Activated CD8-positive, alpha-beta T cell treated with anti-CD3 and anti-CD28 coated beads, Interleukin-2, amount 10 ng/mL, durations not matched to agents 7 days and 5 days (primary cell): Measurements from ENCODE around the gene FLVCR1. TPM values are rescaled to one million over a fixed set of nuclear protein-coding genes. Genes with fewer than 3 reads are reported as not detected.
"Not testable (repeated sequence)": the region's sequence is repeated elsewhere in the genome, so short reads cannot be mapped to it uniquely, and the experiment has no call there.

Source experiments
- ATAC-seq: fragments of 150-1000 bp; cut with Tn5 transposase; one replicate; pipeline ENCODE4 v1.10.0; 2021; ENCODE audit warnings: moderate library complexity
- CTCF ChIA-PET: fragments of 350-600 bp; sonication (Branson Sonifier 250); formaldehyde crosslinking; loops from one replicate; lab custom pipeline; 2021; ENCODE audit warnings: antibody characterized with exemption; lab: Charles Lee
- POLR2A ChIA-PET: fragments of 350-600 bp; sonication (Branson Sonifier 250); formaldehyde crosslinking; loops from one replicate; lab custom pipeline; 2021; ENCODE audit warnings: antibody characterized with exemption; lab: Charles Lee
- DNase-seq: peaks from one replicate; pipeline ENCODE4 v3.0.0-alpha.2; 2020
- H3K27ac Mint-ChIP-seq: one replicate; pipeline ENCODE4 v1.8.0; 2021; ENCODE audit warnings: mild to moderate bottlenecking, mixed read lengths
- H3K27me3 Mint-ChIP-seq: one replicate; pipeline ENCODE4 v1.8.0; 2021; ENCODE audit warnings: low read depth, mixed read lengths
- H3K36me3 Mint-ChIP-seq: one replicate; pipeline ENCODE4 v1.8.0; 2021; ENCODE audit warnings: low read depth, mixed read lengths
- H3K4me1 Mint-ChIP-seq: one replicate; pipeline ENCODE4 v1.8.0; 2021; ENCODE audit warnings: low read depth, mixed read lengths
- H3K4me3 Mint-ChIP-seq: one replicate; pipeline ENCODE4 v1.8.0; 2021; ENCODE audit warnings: mild to moderate bottlenecking, mixed read lengths
- H3K9me3 Mint-ChIP-seq: one replicate; pipeline ENCODE4 v1.8.0; 2022; ENCODE audit warnings: mixed read lengths; ENCODE audit not compliant: insufficient read depth
- total RNA-seq, 2 experiments: library from RNA; stranded (reverse); gene quantifications; one replicate each; pipeline ENCODE4 v1.2.3, GENCODE V29; 2021

The FLVCR1 gene
- total RNA-seq, 2 experiments from 2014 or later, result 11.7 to 12.6 TPM

DNA sequence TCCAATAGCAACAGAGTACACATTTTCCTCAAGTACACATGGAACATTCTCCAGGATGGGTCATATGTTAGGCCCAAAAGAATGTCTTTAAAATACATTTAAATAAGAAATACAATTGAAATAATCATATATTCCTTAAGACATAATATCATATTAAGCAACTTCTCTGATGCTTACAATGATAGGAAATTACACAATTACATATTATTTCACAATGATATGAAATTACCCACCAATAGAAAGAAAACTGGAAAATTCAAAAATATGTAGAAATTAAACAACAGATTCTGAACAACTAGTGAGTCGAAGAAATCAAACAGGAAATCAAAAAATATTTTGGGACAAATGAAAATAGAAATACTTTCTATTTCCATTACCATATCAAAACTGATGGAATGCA is 45.6 kb downstream of the FLVCR1 start:
- Mint-ChIP-seq H3K9me3 (peaks cover 14% of the 10 kb centered on the region), H3K27me3 (peaks cover 7% of the 10 kb centered on the region), H3K36me3 (peaks cover 24% of the 10 kb centered on the region), H3K4me1 (no peaks in the 10 kb centered on the region), H3K4me3 (no peak overlapping the region), H3K27ac (no peak overlapping the region)
- ChIA-PET CTCF (no interaction called here), POLR2A (no interaction called here)
- DNase-seq, result no peak
- no peak for ATAC-seq

- POLR2A ChIA-PET, H3K4me3 Mint-ChIP-seq, H3K9me3 Mint-ChIP-seq, DNase-seq, ATAC-seq, H3K27me3 Mint-ChIP-seq, CTCF ChIA-PET, H3K4me1 Mint-ChIP-seq, H3K27ac Mint-ChIP-seq, H3K36me3 Mint-ChIP-seq: not testable (repeated sequence)
Observed at GRCh38 chr1:212908071-212908470, 50.0 kb downstream of the FLVCR1 start.

DNA sequence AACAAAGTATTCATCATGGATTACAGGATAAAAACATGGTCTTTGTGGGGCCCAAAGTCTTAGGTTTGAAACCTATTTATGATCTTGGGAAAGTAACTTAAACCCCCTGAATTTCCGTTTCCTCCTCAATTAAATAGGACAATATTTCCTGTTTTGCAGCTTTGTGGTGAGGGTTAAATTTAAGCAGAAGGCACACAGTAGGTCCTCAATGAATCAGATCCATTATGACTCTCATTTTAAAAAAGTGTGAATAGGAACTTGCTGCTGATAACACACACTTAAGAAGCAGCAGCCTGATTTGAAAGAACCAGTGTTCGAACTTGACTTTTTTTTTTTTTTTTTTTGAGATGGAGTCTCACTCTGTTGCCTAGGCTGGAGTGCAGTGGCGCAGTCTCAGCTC is 50.9 kb downstream of the FLVCR1 start:
- DNase-seq, result no peak
- no peaks in the 10 kb centered on the region for H3K4me1 Mint-ChIP-seq
- ChIA-PET POLR2A (interaction anchor here (0.7 kb wide), 1 partner anchor 12 kb away, joined by 3 read pairs; no protein-coding TSS in a partner anchor), CTCF (no interaction called here)
- H3K27me3 Mint-ChIP-seq, result peaks cover 7% of the 10 kb centered on the region
- H3K9me3 Mint-ChIP-seq, result no peaks in the 10 kb centered on the region
- H3K27ac Mint-ChIP-seq, result no peak overlapping the region
- no peak overlapping the region for H3K4me3 Mint-ChIP-seq
- no peaks in the 10 kb centered on the region for H3K36me3 Mint-ChIP-seq
- ATAC-seq, result no peak

DNA sequence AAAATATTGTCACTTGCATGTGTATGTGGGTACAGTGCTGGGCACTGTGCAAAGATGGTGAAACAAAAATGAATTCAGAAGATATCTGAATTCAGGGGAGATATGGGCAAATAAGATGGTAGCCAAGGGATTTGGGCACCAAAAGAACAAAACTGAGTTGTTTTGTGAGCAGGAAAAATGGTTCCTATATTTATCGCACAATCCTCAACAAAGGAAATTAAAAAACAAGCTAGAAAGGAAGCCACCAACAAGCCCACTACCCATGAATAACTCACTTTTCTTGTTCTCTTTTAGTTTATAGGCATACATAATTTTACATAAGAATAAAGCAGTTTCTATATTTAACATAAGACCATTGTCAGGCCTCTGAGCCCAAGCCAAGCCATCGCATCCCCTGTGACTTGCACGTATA is 51.6 kb downstream of the FLVCR1 start:
- ATAC-seq (no peak), DNase-seq (no peak)
- ChIA-PET CTCF (no interaction called here), POLR2A (no interaction called here)
- Mint-ChIP-seq H3K27me3 (peaks cover 7% of the 10 kb centered on the region), H3K4me1 (no peaks in the 10 kb centered on the region), H3K27ac (no peak overlapping the region), H3K4me3 (no peak overlapping the region), H3K9me3 (no peaks in the 10 kb centered on the region), H3K36me3 (no peaks in the 10 kb centered on the region)

GRCh38 chr1:212910213-212910612 is 52.1 kb downstream of the FLVCR1 start:
- CTCF ChIA-PET, result not testable (repeated sequence)

GRCh38 chr1:212913638-212914037 is 55.6 kb downstream of the FLVCR1 start:
- H3K4me1 Mint-ChIP-seq, ATAC-seq, H3K4me3 Mint-ChIP-seq, H3K27ac Mint-ChIP-seq, DNase-seq, POLR2A ChIA-PET, H3K9me3 Mint-ChIP-seq, H3K36me3 Mint-ChIP-seq, CTCF ChIA-PET: not testable (repeated sequence)
- peaks cover 11% of the 10 kb centered on the region for H3K27me3 Mint-ChIP-seq

More at GRCh38 chr1:212910213-212910612, 52.1 kb downstream of the FLVCR1 start:
- H3K4me1 Mint-ChIP-seq, H3K4me3 Mint-ChIP-seq, ATAC-seq, H3K36me3 Mint-ChIP-seq, H3K27ac Mint-ChIP-seq, POLR2A ChIA-PET, H3K27me3 Mint-ChIP-seq, H3K9me3 Mint-ChIP-seq, DNase-seq: not testable (repeated sequence)

DNA sequence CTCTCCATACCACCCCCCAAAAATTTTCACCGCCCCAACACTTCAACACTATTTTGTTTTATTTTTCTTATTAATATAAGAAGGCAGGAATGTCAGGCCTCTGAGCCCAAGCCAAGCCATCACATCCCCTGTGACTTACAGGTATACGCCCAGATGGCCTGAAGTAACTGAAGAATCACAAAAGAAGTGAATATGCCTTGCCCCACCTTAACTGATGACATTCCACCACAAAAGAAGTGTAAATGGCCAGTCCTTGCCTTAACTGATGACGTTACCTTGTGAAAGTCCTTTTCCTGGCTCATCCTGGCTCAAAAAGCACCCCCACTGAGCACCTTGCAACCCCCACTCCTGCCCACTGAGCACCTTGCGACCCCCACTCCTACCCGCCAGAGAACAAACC is 56.0 kb downstream of the FLVCR1 start:
- POLR2A ChIA-PET, H3K27ac Mint-ChIP-seq, H3K9me3 Mint-ChIP-seq, ATAC-seq, H3K4me1 Mint-ChIP-seq, CTCF ChIA-PET, DNase-seq, H3K36me3 Mint-ChIP-seq, H3K4me3 Mint-ChIP-seq: not testable (repeated sequence)
- peaks cover 11% of the 10 kb centered on the region for H3K27me3 Mint-ChIP-seq

- Mint-ChIP-seq H3K4me1 (peaks cover 4% of the 10 kb centered on the region), H3K27ac (no peak overlapping the region), H3K27me3 (peaks cover 11% of the 10 kb centered on the region), H3K4me3 (no peak overlapping the region), H3K36me3 (no peaks in the 10 kb centered on the region), H3K9me3 (no peaks in the 10 kb centered on the region)
- DNase-seq (no peak), ATAC-seq (no peak)
- ChIA-PET POLR2A (no interaction called here), CTCF (no interaction called here)
Observed at GRCh38 chr1:212914789-212915188, 56.7 kb downstream of the FLVCR1 start.

DNA sequence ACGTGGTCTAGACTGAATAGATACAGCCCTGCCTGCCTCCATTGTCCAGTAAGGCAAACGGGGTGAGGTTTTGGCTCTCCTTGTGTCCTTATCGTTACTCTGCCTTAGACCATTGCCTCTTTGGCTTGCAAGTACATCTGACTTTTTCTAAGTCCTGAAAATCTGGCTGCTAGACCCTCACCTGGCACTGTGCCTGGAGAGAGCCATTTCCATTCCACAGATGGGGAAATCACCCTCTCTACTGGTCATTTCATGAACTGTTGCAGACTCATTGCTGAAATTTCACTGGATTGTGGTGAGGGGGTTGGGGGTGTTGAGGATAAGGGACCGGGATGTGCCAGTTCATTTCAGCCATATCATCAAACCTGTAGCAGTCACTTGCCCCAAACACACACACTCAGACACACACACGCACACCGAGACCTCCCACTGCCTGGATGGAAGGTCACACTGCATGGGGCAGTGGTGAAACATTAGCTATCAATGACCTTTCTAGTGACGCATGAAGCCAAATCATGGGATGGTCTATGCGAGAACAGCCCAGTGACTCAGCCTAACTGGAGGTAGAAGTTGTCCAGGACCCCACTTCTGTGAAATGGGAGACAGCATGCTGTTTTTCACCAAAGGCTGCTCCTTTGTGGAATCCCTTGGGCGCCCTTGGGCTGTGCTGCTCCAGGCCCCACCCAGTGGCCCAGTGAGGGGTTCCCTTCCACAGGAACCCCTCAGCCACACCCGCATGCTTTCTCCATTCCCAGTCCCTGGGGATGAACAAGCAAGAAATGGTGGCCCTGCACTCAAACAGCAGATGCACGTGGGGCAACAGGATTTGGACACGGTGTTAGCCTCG is 57.4 kb downstream of the FLVCR1 start:
- ATAC-seq, result no peak

GRCh38 chr1:212916481-212917133 is 58.5 kb downstream of the FLVCR1 start:
- no peaks in the 10 kb centered on the region for H3K9me3 Mint-ChIP-seq
- H3K4me1 Mint-ChIP-seq, result peaks cover 4% of the 10 kb centered on the region
- H3K27ac Mint-ChIP-seq, result no peak overlapping the region
- H3K36me3 Mint-ChIP-seq, result no peaks in the 10 kb centered on the region
- DNase-seq (no peak), ATAC-seq (no peak)
- peaks cover 11% of the 10 kb centered on the region for H3K27me3 Mint-ChIP-seq
- no peak overlapping the region for H3K4me3 Mint-ChIP-seq
- ChIA-PET POLR2A (no interaction called here), CTCF (no interaction called here)

More for the DNA sequence above, 57.4 kb downstream of the FLVCR1 start:
- CTCF ChIA-PET, result no interaction called here
- Mint-ChIP-seq H3K4me1 (peaks cover 4% of the 10 kb centered on the region), H3K27me3 (peaks cover 11% of the 10 kb centered on the region), H3K9me3 (no peaks in the 10 kb centered on the region), H3K27ac (no peak overlapping the region), H3K4me3 (no peak overlapping the region), H3K36me3 (no peaks in the 10 kb centered on the region)
- POLR2A ChIA-PET, result interaction anchor here (1.0 kb wide), 1 partner anchor 37 kb away, joined by 3 read pairs; no protein-coding TSS in a partner anchor
- no peak for DNase-seq

GRCh38 chr1:212917134-212917485 is 59.0 kb downstream of the FLVCR1 start:
- Mint-ChIP-seq H3K36me3 (no peaks in the 10 kb centered on the region), H3K9me3 (no peaks in the 10 kb centered on the region), H3K27ac (no peak overlapping the region), H3K4me3 (no peak overlapping the region), H3K27me3 (peaks cover 11% of the 10 kb centered on the region), H3K4me1 (peaks cover 4% of the 10 kb centered on the region)
- CTCF ChIA-PET, result interaction anchor here (1.2 kb wide), 1 partner anchor 163 kb away, joined by 3 read pairs; no protein-coding TSS in a partner anchor
- ATAC-seq (no peak), DNase-seq (no peak)
- POLR2A ChIA-PET, result no interaction called here

DNA sequence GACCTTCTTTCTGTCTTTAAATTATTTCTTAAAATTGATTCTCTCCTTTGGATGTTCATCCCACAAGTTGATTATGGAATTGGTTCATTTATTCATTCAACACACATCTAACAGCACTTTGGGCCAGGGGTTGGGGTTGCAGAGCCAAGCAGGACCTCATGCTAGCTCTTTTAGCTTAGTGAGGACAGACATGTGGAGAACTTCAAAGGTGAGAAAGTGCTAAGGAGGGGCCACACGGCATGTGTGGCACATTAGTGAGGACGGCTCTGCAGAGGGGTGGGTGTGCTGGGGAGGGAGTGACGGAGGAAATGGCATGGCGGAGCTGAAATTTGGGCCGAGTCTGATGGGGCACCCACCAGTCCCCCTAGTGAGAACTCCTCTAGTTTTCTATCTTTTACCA is 59.8 kb downstream of the FLVCR1 start:
- Mint-ChIP-seq H3K9me3 (no peaks in the 10 kb centered on the region), H3K27ac (no peak overlapping the region), H3K4me3 (no peak overlapping the region), H3K27me3 (peaks cover 11% of the 10 kb centered on the region), H3K36me3 (no peaks in the 10 kb centered on the region), H3K4me1 (peaks cover 4% of the 10 kb centered on the region)
- CTCF ChIA-PET, result interaction anchor here (1.2 kb wide), 1 partner anchor 163 kb away, joined by 3 read pairs; no protein-coding TSS in a partner anchor
- ATAC-seq, result no peak
- POLR2A ChIA-PET, result no interaction called here
- no peak for DNase-seq
